ENCODE results near the gene SIAH2. TPM values are rescaled to one million over a fixed set of nuclear protein-coding genes. Genes with fewer than 3 reads are reported as not detected.

SIAH2 gene
- total RNA-seq, 2 experiments from 2014 or later, result 34.7 to 54.2 TPM

DNA sequence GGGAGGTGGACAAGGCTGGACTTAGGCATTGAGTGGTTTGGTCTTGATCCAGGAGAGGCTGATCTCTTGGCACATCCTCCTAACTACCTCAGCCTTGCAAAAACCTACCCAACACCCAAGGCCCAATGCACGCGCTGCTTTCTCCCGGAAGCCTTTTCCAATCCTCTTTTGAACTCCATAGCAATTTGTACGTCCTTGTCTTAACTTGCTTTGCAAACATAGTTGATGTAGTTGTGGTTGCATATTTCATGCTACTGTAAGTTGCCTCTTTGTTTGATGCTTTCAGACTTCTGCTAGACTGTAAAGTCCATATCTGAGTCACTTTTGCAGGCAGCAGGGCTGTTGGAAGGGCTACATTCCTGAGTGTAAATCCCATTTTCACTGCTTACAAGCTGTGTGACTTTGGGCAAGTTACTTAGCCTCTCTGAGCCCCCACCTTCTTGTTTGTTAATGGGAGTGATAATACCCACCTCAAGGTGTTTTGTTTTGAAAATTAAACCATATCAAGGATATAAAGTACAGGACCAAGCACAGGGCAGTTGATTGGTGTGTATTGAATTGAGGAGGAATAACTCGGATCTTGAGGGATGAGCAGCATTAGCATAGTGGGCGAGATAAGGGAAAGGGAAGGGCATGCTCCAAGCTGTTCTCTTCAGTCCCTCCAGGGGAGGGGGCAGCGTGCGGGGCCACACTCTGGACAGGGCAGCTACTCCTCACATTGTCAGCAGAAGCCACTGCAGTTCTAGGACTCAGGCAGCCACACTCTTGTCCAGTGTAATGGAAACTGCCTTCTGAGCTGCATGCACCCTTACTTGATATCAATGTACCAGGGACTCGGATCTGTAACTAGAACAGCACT is 28.8 kb downstream of the SIAH2 start:
- peaks cover 3% of the 10 kb centered on the region for H3K36me3 Mint-ChIP-seq
- ATAC-seq, result no peak
- DNase-seq, result no peak
- H3K4me1 Mint-ChIP-seq, result peaks cover 24% of the 10 kb centered on the region
- CTCF ChIA-PET, result interaction anchor here (0.8 kb wide), 1 partner anchor 1773 kb away, joined by 3 read pairs; no protein-coding TSS in a partner anchor
- H3K4me3 Mint-ChIP-seq, result no peak overlapping the region
- no peaks in the 10 kb centered on the region for H3K9me3 Mint-ChIP-seq (ENCODE audit: low read depth)
- no peaks in the 10 kb centered on the region for H3K27me3 Mint-ChIP-seq
- H3K27ac Mint-ChIP-seq, result no peak overlapping the region

DNA sequence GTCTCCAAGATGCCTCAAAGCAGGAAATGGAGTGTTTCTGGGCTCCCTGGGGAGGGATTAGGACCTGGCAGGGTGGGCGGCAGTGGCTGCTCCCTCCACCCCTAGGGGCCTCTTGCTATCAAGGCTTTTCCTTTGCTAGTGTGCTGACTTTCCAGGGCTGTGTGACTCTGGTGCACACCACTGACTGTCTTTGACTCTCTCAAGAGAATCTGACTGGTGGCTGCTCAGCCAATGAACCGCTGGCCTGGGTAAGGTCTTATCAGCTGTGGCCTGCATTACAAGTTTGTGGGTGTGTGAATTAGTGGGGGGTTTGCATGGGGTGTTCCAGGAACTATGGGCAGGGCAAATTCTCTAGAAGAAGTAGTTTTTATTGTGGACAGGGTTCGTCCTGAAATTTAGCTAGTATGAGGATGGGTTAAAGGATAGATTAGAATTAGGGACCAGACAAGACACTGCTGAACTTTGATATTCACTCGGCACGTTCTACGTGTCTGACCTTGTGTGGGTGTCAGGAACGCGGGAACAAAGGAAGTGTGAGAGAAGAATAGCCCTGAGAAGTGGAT is 29.5 kb downstream of the SIAH2 start:
- Mint-ChIP-seq H3K9me3 (ENCODE audit: low read depth) (no peaks in the 10 kb centered on the region), H3K27ac (no peak overlapping the region), H3K4me3 (no peak overlapping the region), H3K27me3 (no peaks in the 10 kb centered on the region), H3K36me3 (peaks cover 3% of the 10 kb centered on the region), H3K4me1 (peaks cover 18% of the 10 kb centered on the region)
- no peak for ATAC-seq
- CTCF ChIA-PET, result no interaction called here
- DNase-seq, result no peak

DNA sequence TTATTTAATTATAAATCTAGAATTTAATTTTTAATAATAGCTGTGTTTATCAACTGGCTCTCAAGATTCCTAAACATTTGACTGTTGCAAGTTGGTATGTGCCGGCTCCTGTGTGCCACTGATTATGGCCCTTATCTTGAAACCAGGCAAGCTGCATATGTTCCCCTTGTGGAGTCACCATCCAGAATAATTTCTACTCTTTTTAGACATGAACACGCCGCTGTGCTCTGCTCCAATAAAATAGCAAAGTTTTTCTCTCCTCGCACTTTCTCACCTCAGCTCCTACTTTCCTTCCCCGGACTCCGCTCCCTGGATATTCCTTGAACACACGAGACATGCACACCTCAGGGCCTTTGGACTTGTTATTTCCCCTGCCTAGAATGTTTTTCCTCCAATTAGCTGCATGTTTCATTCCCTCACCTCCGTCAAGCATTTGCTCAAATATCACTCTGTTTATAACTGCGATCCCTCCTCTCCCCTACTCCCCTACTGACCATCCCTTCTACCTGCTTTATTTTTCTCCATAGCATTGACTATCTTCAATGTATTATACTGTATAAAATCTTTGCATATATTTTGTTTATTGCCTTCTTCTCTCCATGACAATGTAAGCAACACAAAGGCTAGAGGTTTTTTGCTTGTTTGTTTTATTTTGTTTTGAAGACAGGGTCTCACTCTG is 33.1 kb downstream of the SIAH2 start:
- CTCF ChIA-PET, result interaction anchor here (1.0 to 1.3 kb wide), 3 partner anchors 8 to 34 kb away, joined by 3 to 4 read pairs (median 3); no protein-coding TSS in a partner anchor
- Mint-ChIP-seq H3K9me3 (ENCODE audit: low read depth) (no peaks in the 10 kb centered on the region), H3K27me3 (no peaks in the 10 kb centered on the region), H3K36me3 (peaks cover 3% of the 10 kb centered on the region), H3K27ac (no peak overlapping the region), H3K4me1 (peaks cover 7% of the 10 kb centered on the region), H3K4me3 (no peak overlapping the region)
- ATAC-seq (no peak), DNase-seq (no peak)

DNA sequence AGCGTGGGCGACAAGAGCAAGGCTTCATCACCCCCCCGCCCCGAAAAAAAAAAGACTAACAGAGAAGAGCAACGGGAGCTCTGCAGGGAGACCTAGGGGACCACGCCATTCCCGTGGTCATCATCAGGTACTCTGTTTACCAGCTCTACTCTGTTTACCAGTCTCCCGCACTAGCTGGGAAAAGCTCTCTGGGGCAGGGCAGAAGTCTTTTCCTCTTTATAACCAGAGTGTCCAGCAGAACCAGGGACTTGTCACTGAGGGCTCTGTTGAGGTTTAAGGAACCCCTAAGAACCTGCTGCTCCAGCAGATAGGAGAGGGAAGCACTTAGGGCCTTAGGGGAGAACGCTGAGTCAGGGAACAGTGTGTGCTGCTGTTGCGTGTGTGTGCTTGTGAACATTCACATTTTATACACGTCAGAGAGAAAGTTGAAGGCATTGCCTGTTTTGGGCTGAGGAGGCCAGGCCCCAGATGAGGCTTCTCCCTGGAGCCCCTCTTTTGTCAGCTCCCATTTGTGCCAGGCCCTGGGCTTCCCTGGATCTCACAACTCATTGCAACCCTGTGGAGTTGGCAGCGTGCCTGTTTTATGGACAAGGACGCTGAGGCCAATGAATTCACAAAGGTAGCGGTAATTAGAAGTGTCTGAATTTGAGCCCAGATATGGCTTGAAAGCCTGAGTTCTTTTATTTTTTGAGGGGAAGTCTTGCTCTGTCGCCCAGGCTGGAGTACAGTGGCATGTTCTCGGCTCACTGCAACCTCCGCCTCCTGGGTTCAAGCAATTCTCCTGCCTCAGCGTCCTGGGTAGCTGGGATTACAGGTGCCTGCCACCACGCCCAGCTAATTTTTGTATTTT is 35.1 kb downstream of the SIAH2 start:
- CTCF ChIA-PET, result interaction anchor here (0.9 kb wide), 1 partner anchor 137 kb away, joined by 3 read pairs; no protein-coding TSS in a partner anchor
- H3K9me3 Mint-ChIP-seq (ENCODE audit: low read depth), result no peaks in the 10 kb centered on the region
- no peak overlapping the region for H3K4me3 Mint-ChIP-seq
- ATAC-seq (no peak), DNase-seq (no peak)
- H3K4me1 Mint-ChIP-seq, result peaks cover 5% of the 10 kb centered on the region
- no peaks in the 10 kb centered on the region for H3K27me3 Mint-ChIP-seq
- no peak overlapping the region for H3K27ac Mint-ChIP-seq
- no peaks in the 10 kb centered on the region for H3K36me3 Mint-ChIP-seq

DNA sequence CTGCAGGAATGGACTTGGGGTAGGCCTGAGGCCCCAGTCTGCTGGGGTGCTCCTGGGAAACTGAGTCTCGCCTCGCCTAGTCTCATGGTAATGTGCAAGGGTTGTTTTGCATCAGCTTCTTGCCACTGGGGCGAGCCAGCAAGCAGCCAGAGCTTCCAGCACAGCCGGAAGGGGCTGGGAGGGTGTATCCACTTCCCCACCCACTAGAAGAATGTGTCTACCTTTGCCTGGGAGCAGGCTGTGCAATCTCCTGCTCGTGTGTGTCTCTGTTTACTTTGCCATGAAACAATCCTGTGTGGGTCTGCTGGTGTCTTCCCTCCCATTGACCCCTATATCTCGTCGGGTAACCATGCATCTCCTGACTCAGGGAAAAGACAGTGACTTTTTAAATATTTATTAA is 37.4 kb downstream of the SIAH2 start:
- H3K4me1 Mint-ChIP-seq, result peaks cover 15% of the 10 kb centered on the region
- H3K27me3 Mint-ChIP-seq, result no peaks in the 10 kb centered on the region
- DNase-seq (no peak), ATAC-seq (no peak)
- no peaks in the 10 kb centered on the region for H3K9me3 Mint-ChIP-seq (ENCODE audit: low read depth)
- no peaks in the 10 kb centered on the region for H3K36me3 Mint-ChIP-seq
- no peak overlapping the region for H3K4me3 Mint-ChIP-seq
- no peak overlapping the region for H3K27ac Mint-ChIP-seq
- CTCF ChIA-PET, result no interaction called here

DNA sequence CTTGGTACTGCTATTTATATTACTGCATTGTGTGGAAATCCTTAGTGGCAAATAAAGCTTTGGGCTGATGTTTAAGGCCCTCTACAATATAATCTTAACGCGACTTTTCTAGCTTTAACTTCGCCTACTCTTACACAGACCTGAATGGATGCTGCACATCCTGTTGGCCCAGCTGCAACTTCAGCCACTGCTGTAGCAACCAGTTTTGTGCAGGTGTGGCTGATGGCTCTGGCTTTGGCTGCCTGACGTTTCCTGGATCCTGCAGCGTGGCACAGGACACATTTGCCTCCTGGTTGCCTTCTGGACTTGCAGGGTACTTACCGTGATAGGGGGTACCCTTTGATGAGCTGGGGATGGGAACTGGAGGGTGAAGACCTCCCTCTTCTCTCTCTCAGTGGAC is 39.0 kb downstream of the SIAH2 start:
- H3K4me1 Mint-ChIP-seq, result peaks cover 17% of the 10 kb centered on the region
- no peak overlapping the region for H3K27ac Mint-ChIP-seq
- H3K36me3 Mint-ChIP-seq, result no peaks in the 10 kb centered on the region
- no peak for DNase-seq
- H3K4me3 Mint-ChIP-seq, result no peak overlapping the region
- H3K9me3 Mint-ChIP-seq (ENCODE audit: low read depth), result no peaks in the 10 kb centered on the region
- no peak for ATAC-seq
- CTCF ChIA-PET, result interaction anchor here (4.6 kb wide), 1 partner anchor 140 kb away, joined by 26 read pairs; no protein-coding TSS in a partner anchor
- no peaks in the 10 kb centered on the region for H3K27me3 Mint-ChIP-seq

DNA sequence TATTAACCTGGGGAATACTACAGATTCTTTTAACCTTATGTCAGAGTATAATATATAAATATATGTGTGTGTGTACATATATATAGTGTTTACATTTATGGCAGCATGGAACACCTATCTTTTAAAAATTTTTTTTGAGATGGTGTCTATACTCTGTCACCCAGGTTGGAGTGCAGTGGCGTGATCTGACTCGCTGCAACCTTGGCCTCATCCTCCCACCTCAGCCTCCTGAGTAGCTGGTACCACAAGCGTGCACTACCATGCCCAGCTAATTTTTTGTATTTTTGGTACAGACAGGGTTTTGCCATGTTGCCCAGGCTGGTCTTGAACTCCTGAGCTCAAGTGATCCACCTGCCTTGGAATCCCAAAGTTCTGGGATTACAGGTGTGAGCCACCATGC is 40.7 kb downstream of the SIAH2 start:
- DNase-seq (no peak), ATAC-seq (no peak)
- Mint-ChIP-seq H3K4me3 (no peak overlapping the region), H3K9me3 (ENCODE audit: low read depth) (no peaks in the 10 kb centered on the region), H3K27me3 (no peaks in the 10 kb centered on the region), H3K4me1 (peaks cover 17% of the 10 kb centered on the region), H3K27ac (no peak overlapping the region), H3K36me3 (no peaks in the 10 kb centered on the region)
- CTCF ChIA-PET, result interaction anchor here (0.6 to 4.6 kb wide), 21 partner anchors 7 to 364 kb away, joined by 3 to 26 read pairs (median 4); partner anchors contain the start of gene ERICH6

DNA sequence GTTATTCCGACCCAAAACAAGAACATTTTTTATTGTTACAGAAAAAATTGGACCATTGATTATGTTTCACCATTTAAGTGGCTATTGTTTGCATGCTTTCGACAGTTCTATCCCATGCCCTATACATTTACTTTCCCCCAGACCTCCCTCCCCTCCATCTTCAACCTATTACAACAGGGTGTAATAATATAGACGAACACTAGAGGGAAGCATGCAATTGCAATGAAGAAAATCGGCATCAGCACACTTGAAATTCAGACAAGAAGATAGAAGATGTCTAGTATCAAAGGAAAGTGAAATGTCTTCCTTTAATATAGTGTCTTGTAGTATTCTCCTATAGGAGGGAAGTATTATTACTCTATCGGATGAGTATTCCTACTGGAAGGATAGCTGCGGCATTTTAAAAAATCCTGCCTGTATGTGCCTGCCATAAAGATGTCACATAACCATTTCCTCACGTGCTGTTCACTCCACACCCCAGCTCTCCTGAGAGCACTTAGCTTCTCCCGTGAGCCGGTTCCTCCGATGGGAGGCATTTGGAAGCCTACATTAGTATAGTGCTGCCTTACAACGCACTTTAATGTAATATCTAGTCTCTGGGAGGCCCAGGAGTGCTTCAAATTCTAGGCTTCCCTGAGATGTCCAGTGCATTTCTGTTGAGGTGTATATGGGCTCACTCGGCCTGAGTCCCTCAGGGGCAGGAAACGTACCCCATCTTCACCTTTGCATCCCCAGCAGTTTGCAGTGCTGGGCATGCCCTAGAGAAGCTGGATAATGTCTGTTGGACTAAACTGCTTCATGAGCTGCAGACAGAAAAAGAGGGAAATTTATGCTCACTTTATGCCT is 41.5 kb downstream of the SIAH2 start:
- no peaks in the 10 kb centered on the region for H3K9me3 Mint-ChIP-seq (ENCODE audit: low read depth)
- peak; percentile 77 for ATAC-seq
- peaks cover 17% of the 10 kb centered on the region for H3K4me1 Mint-ChIP-seq
- CTCF ChIA-PET, result interaction anchor here (0.8 to 4.6 kb wide), 28 partner anchors 8 to 450 kb away, joined by 3 to 26 read pairs (median 4); partner anchors contain the start of gene ERICH6
- no peaks in the 10 kb centered on the region for H3K36me3 Mint-ChIP-seq
- no peak overlapping the region for H3K27ac Mint-ChIP-seq
- DNase-seq, result no peak
- no peak overlapping the region for H3K4me3 Mint-ChIP-seq
- H3K27me3 Mint-ChIP-seq, result no peaks in the 10 kb centered on the region

DNA sequence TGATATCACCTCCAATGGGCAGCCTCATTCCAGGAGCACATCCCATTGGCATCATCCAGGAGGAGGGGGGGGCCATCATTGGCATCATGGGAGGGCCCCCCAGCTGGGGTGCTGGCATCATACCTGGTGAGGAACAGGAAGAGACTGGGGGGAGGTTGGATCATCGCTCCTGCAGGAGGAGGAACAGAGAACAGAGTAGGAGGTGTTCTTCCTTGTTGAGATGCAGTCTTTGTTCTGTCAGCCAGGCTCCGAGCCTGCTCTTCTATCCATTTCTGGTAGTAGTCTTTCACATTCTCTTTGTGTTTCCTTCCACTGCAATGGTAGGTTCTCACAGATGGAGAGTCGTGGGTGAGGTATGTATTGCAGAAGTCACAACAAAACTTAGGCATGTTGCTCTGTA is 42.5 kb downstream of the SIAH2 start:
- ATAC-seq (no peak), DNase-seq (no peak)
- Mint-ChIP-seq H3K36me3 (no peaks in the 10 kb centered on the region), H3K27me3 (no peaks in the 10 kb centered on the region), H3K4me3 (no peak overlapping the region), H3K4me1 (peaks cover 17% of the 10 kb centered on the region), H3K9me3 (ENCODE audit: low read depth) (no peaks in the 10 kb centered on the region), H3K27ac (no peak overlapping the region)
- CTCF ChIA-PET, result interaction anchor here (0.8 to 4.6 kb wide), 13 partner anchors 9 to 425 kb away, joined by 3 to 26 read pairs (median 5); partner anchors contain the start of gene ERICH6

DNA sequence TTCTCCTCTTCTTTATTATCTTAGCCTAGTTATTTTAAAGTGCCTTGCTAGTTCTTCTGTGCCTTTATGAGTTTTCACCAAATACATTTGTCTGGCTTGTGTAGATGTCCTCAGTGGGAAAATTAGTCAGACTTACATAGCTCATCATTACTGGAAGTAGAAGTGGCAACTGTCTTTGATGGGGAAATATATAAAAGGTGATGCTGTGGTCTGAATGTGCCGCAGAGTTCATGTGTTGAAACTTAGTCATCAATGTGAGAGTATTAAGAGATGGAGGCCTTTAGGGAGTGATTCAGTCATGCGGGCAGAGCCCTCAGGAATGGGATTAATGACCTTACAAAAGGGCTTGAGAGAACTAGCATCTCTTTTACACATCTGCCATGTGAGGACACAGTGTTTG is 52.9 kb downstream of the SIAH2 start:
- CTCF ChIA-PET, result no interaction called here
- peaks cover 42% of the 10 kb centered on the region for H3K36me3 Mint-ChIP-seq
- H3K27me3 Mint-ChIP-seq, result peaks cover 12% of the 10 kb centered on the region
- ATAC-seq, result no peak
- DNase-seq, result no peak
- H3K27ac Mint-ChIP-seq, result no peak overlapping the region
- no peak overlapping the region for H3K4me3 Mint-ChIP-seq
- peaks cover 5% of the 10 kb centered on the region for H3K4me1 Mint-ChIP-seq
- peaks cover 8% of the 10 kb centered on the region for H3K9me3 Mint-ChIP-seq (ENCODE audit: low read depth)

DNA sequence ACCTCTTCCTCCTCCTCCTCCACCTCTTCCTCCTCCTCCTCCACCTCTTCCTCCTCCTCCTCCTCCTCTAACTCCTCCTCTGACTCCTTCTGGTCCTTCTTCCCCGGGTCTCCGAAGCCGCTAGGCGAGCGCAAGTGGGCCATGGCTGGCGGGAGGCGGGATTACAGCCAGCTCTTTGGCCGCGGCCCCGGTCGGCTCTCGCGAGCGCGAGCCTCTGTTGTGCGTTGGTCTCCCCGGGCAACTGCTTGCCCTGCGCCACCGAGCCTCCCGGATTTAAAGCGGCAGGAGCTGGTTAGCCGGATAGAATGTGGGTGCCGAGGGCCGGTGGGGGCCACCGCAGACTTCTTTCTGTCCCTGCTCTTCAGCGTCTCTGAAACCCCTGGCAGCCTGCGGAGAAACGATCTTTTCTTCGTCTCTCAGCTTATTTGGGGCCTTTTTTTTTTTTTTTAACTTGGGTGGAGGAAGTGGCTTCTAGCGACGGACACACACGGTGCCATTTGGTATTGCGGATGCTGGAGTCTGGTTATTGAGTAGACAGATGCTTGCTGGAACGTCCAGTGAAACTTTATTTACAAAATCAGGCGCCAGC is 59.1 kb downstream of the SIAH2 start, which contains the start of gene ERICH6:
ERICH6 (minus strand) TSS at position 165 of the 589 bp plus-strand sequence; CDS start at position 143, 22 bp downstream.
- Mint-ChIP-seq H3K36me3 (peaks cover 19% of the 10 kb centered on the region), H3K4me1 (peaks cover 21% of the 10 kb centered on the region), H3K27me3 (peaks cover 10% of the 10 kb centered on the region), H3K4me3 (peak within 1 kb of the TSS; percentile 89), H3K27ac (peak within 1 kb of the TSS; percentile 95), H3K9me3 (ENCODE audit: low read depth) (peaks cover 3% of the 10 kb centered on the region)
- CTCF ChIA-PET, result interaction anchor here (0.8 to 3.0 kb wide), 12 partner anchors 18 to 176 kb away, joined by 3 to 17 read pairs (median 4); partner anchors contain the start of gene SIAH2
- peak; percentile 97 for ATAC-seq
- peak; percentile 93 for DNase-seq

Data from activated CD8-positive, alpha-beta memory T cell treated with anti-CD3 and anti-CD28 coated beads, Interleukin-2, amount 10 ng/mL, durations not matched to agents 7 days and 5 days (primary cell).